DMS53 (cell line): ENCODE data around the gene ZBTB7C.

Experiments used
- DNase-seq: peaks from one replicate; lab custom pipeline; 2025; lab: John Stamatoyannopoulos, UW

The ZBTB7C gene

GRCh38 chr18:48191494-48191893, 217.7 kb downstream of the ZBTB7C start:
- peak; percentile 44 for DNase-seq

- DNase-seq: no peak
Measured at GRCh38 chr18:48190994-48191393, 218.2 kb downstream of the ZBTB7C start.

GRCh38 chr18:48188609-48189008, 220.6 kb downstream of the ZBTB7C start:
- DNase-seq: no peak

- no peak for DNase-seq
Measured at GRCh38 chr18:48186861-48187260, 222.3 kb downstream of the ZBTB7C start.

GRCh38 chr18:48186131-48186766, 222.9 kb downstream of the ZBTB7C start:
- DNase-seq: no peak

- DNase-seq: no peak
Measured at GRCh38 chr18:48184118-48184517, 225.1 kb downstream of the ZBTB7C start.

- DNase-seq: no peak
Measured at GRCh38 chr18:48183613-48184012, 225.6 kb downstream of the ZBTB7C start.

GRCh38 chr18:48182779-48183178, 226.4 kb downstream of the ZBTB7C start:
- no peak for DNase-seq

- DNase-seq: no peak
Measured at GRCh38 chr18:48181857-48182256, 227.3 kb downstream of the ZBTB7C start.

- no peak for DNase-seq
Measured at GRCh38 chr18:48181087-48181823, 227.9 kb downstream of the ZBTB7C start.

- no peak for DNase-seq
Measured at GRCh38 chr18:48179666-48180065, 229.5 kb downstream of the ZBTB7C start.

GRCh38 chr18:48179001-48179400, 230.2 kb downstream of the ZBTB7C start:
- no peak for DNase-seq

- DNase-seq: no peak
Measured at GRCh38 chr18:48176909-48177308, 232.3 kb downstream of the ZBTB7C start.

GRCh38 chr18:48173557-48173956, 235.6 kb downstream of the ZBTB7C start:
- DNase-seq: no peak

- no peak for DNase-seq
Measured at GRCh38 chr18:48172226-48173006, 236.8 kb downstream of the ZBTB7C start.

GRCh38 chr18:48171490-48172188, 237.5 kb downstream of the ZBTB7C start:
- DNase-seq: no peak

- DNase-seq: no peak
Measured at GRCh38 chr18:48170651-48171050, 238.5 kb downstream of the ZBTB7C start.

- no peak for DNase-seq
Measured at GRCh38 chr18:48168861-48169260, 240.3 kb downstream of the ZBTB7C start.

- DNase-seq: no peak
Measured at GRCh38 chr18:48167897-48168253, 241.3 kb downstream of the ZBTB7C start.

- DNase-seq: no peak
Measured at GRCh38 chr18:48166336-48166875, 242.8 kb downstream of the ZBTB7C start.

GRCh38 chr18:48165111-48165866, 243.9 kb downstream of the ZBTB7C start:
- DNase-seq: no peak
